ENCODE results near the gene CRYBB2.

GRCh38 chr22:25221790-25222189 lies 2.4 kb downstream of the CRYBB2 start:
- no peak for TF ChIP-seq CTCF (IDR thresholded peaks at IDR 0.05; ENCODE audit: low read depth, low read length, poor library complexity, severe bottlenecking)
- no peak for TF ChIP-seq EZH2phosphoT487 (IDR thresholded peaks at IDR 0.05; ENCODE audit: borderline replicate concordance, low read length)
